Body of pancreas (tissue), 4 donors: ENCODE data around the gene GALNT2. TPM values are rescaled to one million over a fixed set of nuclear protein-coding genes. Genes with fewer than 3 reads are reported as not detected.

Experiments
- ATAC-seq: fragments of 150-250 bp; one replicate; pipeline ENCODE4 v1.9.1; 2016
- DNase-seq, 4 donors: peaks; one replicate each; pipeline ENCODE4 v3.0.0-alpha.2; 2019
- H3K27ac ChIP-seq, 4 donors: fragments of 200-600 bp; sonication (generic); 1 replicate in 3 of 4; 2 replicates in 1 of 4; pipeline versions ENCODE4 v1.5.1 to v1.6.1; 2016 to 2019; ENCODE audit warnings: mild to moderate bottlenecking in 1 of 4, mixed read lengths in 1 of 4, moderate library complexity in 1 of 4
- H3K27me3 ChIP-seq, 2 donors: fragments of 200-600 bp; sonication (generic); one replicate each; pipeline ENCODE4 v1.6.0; 2016; ENCODE audit warnings: mild to moderate bottlenecking in 1 of 2
- H3K36me3 ChIP-seq, 2 donors: fragments of 200-600 bp; sonication (generic); replicated peaks in 1 of 2; 2 replicates each; pipeline ENCODE4 v1.5.1; 2016; ENCODE audit warnings: low read depth in 2 of 2; ENCODE audit not compliant: insufficient read depth in 1 of 2
- H3K4me1 ChIP-seq: fragments of 200-600 bp; sonication (generic); one replicate; pipeline ENCODE4 v1.6.0; 2016
- H3K4me3 ChIP-seq, 2 donors: fragments of 200-600 bp; sonication (generic); 1 replicate in 1 of 2; 2 replicates in 1 of 2; pipeline ENCODE4 v1.5.1; 2016 to 2019
- H3K9me3 ChIP-seq, 3 donors: fragments of 200-600 bp; sonication (generic); 1 replicate in 2 of 3; 2 replicates in 1 of 3; pipeline ENCODE4 v1.5.1; 2016
- POLR2A ChIP-seq, 3 donors: fragments of 450-650 bp; IDR thresholded peaks; one replicate each; pipeline ENCODE4 v1.6.1; 2016; ENCODE audit warnings: antibody characterized with exemption in 3 of 3, mild to moderate bottlenecking in 2 of 3
- WGBS, 2 donors: methylation state at CpG; one replicate each; pipeline ENCODE4 v1.1.5; 2017; 5-methylcytosine and 5-hydroxymethylcytosine counted together
- intact Hi-C: fragments of 100-400 bp; cut with DNase I; formaldehyde crosslinking; loops from one replicate; pipeline ENCODE4 v1.15.1; 2023
- total RNA-seq, 2 donors: library from RNA; depleted of rRNA; stranded (reverse); fragments of >200 nt; gene quantifications; one replicate each; pipeline ENCODE4 v1.1.0, GENCODE V29; 2016
- TF ChIP-seq, protein P1 (sequence below), 7 experiments: fragments of 450-650 bp in 4 of 7; fragments of 200-600 bp in 3 of 7; sonication (generic) in 3 of 7; IDR thresholded peaks; one replicate each; pipeline ENCODE4 v1.5.1; 2016 to 2019; ENCODE audit warnings: antibody characterized with exemption in 7 of 7

Gene GALNT2
- total RNA-seq, 2 donors from 2014 or later = 45.9 to 68.6 TPM

DNA sequence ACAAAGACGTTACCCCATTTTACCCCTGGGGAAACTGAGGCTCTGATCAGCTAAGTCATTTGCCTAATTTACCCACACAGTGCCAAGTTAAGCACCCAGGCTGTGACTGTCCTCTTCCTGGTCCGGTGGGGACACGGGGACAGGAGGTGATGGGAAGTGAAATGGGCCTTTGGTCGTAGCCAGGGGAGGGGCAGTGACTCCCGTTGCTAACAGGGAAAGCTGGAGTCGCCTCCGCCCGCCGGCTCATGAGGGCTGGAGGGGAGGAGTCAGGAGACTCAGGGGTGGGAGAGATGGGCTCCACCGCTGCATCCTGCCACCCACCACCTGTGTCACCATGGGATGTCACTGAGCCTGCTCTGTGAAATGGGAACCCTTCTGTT lies 219.8 kb downstream of the GALNT2 start:
- TF ChIP-seq, protein P1, sequence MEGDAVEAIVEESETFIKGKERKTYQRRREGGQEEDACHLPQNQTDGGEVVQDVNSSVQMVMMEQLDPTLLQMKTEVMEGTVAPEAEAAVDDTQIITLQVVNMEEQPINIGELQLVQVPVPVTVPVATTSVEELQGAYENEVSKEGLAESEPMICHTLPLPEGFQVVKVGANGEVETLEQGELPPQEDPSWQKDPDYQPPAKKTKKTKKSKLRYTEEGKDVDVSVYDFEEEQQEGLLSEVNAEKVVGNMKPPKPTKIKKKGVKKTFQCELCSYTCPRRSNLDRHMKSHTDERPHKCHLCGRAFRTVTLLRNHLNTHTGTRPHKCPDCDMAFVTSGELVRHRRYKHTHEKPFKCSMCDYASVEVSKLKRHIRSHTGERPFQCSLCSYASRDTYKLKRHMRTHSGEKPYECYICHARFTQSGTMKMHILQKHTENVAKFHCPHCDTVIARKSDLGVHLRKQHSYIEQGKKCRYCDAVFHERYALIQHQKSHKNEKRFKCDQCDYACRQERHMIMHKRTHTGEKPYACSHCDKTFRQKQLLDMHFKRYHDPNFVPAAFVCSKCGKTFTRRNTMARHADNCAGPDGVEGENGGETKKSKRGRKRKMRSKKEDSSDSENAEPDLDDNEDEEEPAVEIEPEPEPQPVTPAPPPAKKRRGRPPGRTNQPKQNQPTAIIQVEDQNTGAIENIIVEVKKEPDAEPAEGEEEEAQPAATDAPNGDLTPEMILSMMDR (IDR thresholded peaks at IDR 0.05) = no peak
- TF ChIP-seq POLR2A (IDR thresholded peaks at IDR 0.05) = no peak
- ATAC-seq = no peak
- Histone ChIP-seq H3K27ac (no peak overlapping the region), H3K4me3 (no peak overlapping the region), H3K36me3 (no peaks in the 10 kb centered on the region), H3K27me3 (no peaks in the 10 kb centered on the region), H3K4me1 (peaks cover 10% of the 10 kb centered on the region), H3K9me3 (no peaks in the 10 kb centered on the region)
- intact Hi-C loops = no loop called here
- DNase-seq = peak in 1 of 4 donors; percentile 16
- WGBS, 2 donors = 71 to 77% methylated on average over 9 to 10 of the region's 10 CpGs

- ATAC-seq (peak; percentile 21), DNase-seq (peak in 2 of 4 donors; percentile 29 to 35)
- no peaks in the 10 kb centered on the region for H3K36me3 ChIP-seq
- H3K9me3 ChIP-seq = no peaks in the 10 kb centered on the region
- intact Hi-C loops = no loop called here
- H3K27me3 ChIP-seq = no peaks in the 10 kb centered on the region
- no peak overlapping the region for H3K4me3 ChIP-seq
- TF ChIP-seq, protein P1 (IDR thresholded peaks at IDR 0.05) = no peak
- TF ChIP-seq POLR2A (IDR thresholded peaks at IDR 0.05) = no peak
- H3K4me1 ChIP-seq = peaks cover under 1% of the 10 kb centered on the region
- WGBS, 2 donors = 47 to 61% methylated on average over 12 to 17 of the region's 17 CpGs
- no peak overlapping the region for H3K27ac ChIP-seq
These were observed 220.8 kb downstream of the GALNT2 start for GRCh38 chr1:230287674-230288315.

GRCh38 chr1:230288641-230289349 lies 221.8 kb downstream of the GALNT2 start:
- ATAC-seq (peak; percentile 33), DNase-seq (peak in 1 of 4 donors; percentile 33)
- Histone ChIP-seq H3K4me3 (no peak overlapping the region), H3K4me1 (no peaks in the 10 kb centered on the region), H3K27me3 (no peaks in the 10 kb centered on the region), H3K27ac (no peak overlapping the region), H3K9me3 (no peaks in the 10 kb centered on the region), H3K36me3 (no peaks in the 10 kb centered on the region)
- TF ChIP-seq, protein P1 (IDR thresholded peaks at IDR 0.05) = no peak
- no peak for TF ChIP-seq POLR2A (IDR thresholded peaks at IDR 0.05)
- 82 to 83% methylated on average over 11 to 14 of the region's 14 CpGs for WGBS, 2 donors
- intact Hi-C loops = no loop called here

GRCh38 chr1:230289350-230289644 lies 222.3 kb downstream of the GALNT2 start:
- no peaks in the 10 kb centered on the region for H3K27me3 ChIP-seq
- ATAC-seq (no peak), DNase-seq (peak in 1 of 4 donors; percentile 8)
- H3K9me3 ChIP-seq = no peaks in the 10 kb centered on the region
- 87 to 88% methylated on average over 5 of the region's 5 CpGs for WGBS, 2 donors
- no peak overlapping the region for H3K27ac ChIP-seq
- no peaks in the 10 kb centered on the region for H3K4me1 ChIP-seq
- intact Hi-C loops = no loop called here
- no peaks in the 10 kb centered on the region for H3K36me3 ChIP-seq
- no peak for TF ChIP-seq POLR2A (IDR thresholded peaks at IDR 0.05)
- TF ChIP-seq, protein P1 (IDR thresholded peaks at IDR 0.05) = no peak
- H3K4me3 ChIP-seq = no peak overlapping the region
